Measurements from ENCODE around the gene PXYLP1.

PXYLP1 gene

GRCh38 chr3:141303481-141304223 is 72.0 kb downstream of the PXYLP1 start:
- TF ChIP-seq CTCF (IDR thresholded peaks at IDR 0.05; ENCODE audit: control insufficient read depth, insufficient read depth, low read depth, low read length, missing control alignments) = peak; percentile 62
- peak; percentile 52 for DNase-seq (ENCODE audit: low read depth)
- H3K4me3 ChIP-seq (ENCODE audit: control insufficient read depth, low read depth, low read length) = no peak overlapping the region

- peak; percentile 45 for DNase-seq (ENCODE audit: low read depth)
- peak; percentile 35 for TF ChIP-seq CTCF (IDR thresholded peaks at IDR 0.05; ENCODE audit: control insufficient read depth, insufficient read depth, low read depth, low read length, missing control alignments)
- no peak overlapping the region for H3K4me3 ChIP-seq (ENCODE audit: control insufficient read depth, low read depth, low read length)
Measured at GRCh38 chr3:141305436-141305835, 73.8 kb downstream of the PXYLP1 start.

GRCh38 chr3:141306276-141306675 is 74.7 kb downstream of the PXYLP1 start:
- DNase-seq (ENCODE audit: low read depth) = no peak
- TF ChIP-seq CTCF (IDR thresholded peaks at IDR 0.05; ENCODE audit: control insufficient read depth, insufficient read depth, low read depth, low read length, missing control alignments) = no peak
- H3K4me3 ChIP-seq (ENCODE audit: control insufficient read depth, low read depth, low read length) = no peak overlapping the region

GRCh38 chr3:141306922-141307321 is 75.3 kb downstream of the PXYLP1 start:
- no peak for TF ChIP-seq CTCF (IDR thresholded peaks at IDR 0.05; ENCODE audit: control insufficient read depth, insufficient read depth, low read depth, low read length, missing control alignments)
- H3K4me3 ChIP-seq (ENCODE audit: control insufficient read depth, low read depth, low read length) = no peak overlapping the region
- DNase-seq (ENCODE audit: low read depth) = no peak

GRCh38 chr3:141307351-141308059 is 75.9 kb downstream of the PXYLP1 start:
- TF ChIP-seq CTCF (IDR thresholded peaks at IDR 0.05; ENCODE audit: control insufficient read depth, insufficient read depth, low read depth, low read length, missing control alignments) = no peak
- H3K4me3 ChIP-seq (ENCODE audit: control insufficient read depth, low read depth, low read length) = no peak overlapping the region
- DNase-seq (ENCODE audit: low read depth) = no peak

- no peak overlapping the region for H3K4me3 ChIP-seq (ENCODE audit: control insufficient read depth, low read depth, low read length)
- no peak for DNase-seq (ENCODE audit: low read depth)
- TF ChIP-seq CTCF (IDR thresholded peaks at IDR 0.05; ENCODE audit: control insufficient read depth, insufficient read depth, low read depth, low read length, missing control alignments) = peak; percentile 57
Measured at GRCh38 chr3:141308588-141309218, 77.1 kb downstream of the PXYLP1 start.
